Body of pancreas (tissue), 4 donors: ENCODE measurements around the gene TOP2A. TPM values are rescaled to one million over a fixed set of nuclear protein-coding genes. Genes with fewer than 3 reads are reported as not detected.

ENCODE experiments used
- ATAC-seq: fragments of 150-250 bp; one replicate; pipeline ENCODE4 v1.9.1; 2016
- DNase-seq, 4 donors: peaks; one replicate each; pipeline ENCODE4 v3.0.0-alpha.2; 2019
- H3K27ac ChIP-seq, 4 donors: fragments of 200-600 bp; sonication (generic); 1 replicate in 3 of 4; 2 replicates in 1 of 4; pipeline versions ENCODE4 v1.5.1 to v1.6.1; 2016 to 2019; ENCODE audit warnings: mild to moderate bottlenecking in 1 of 4, mixed read lengths in 1 of 4, moderate library complexity in 1 of 4
- H3K27me3 ChIP-seq, 2 donors: fragments of 200-600 bp; sonication (generic); one replicate each; pipeline ENCODE4 v1.6.0; 2016; ENCODE audit warnings: mild to moderate bottlenecking in 1 of 2
- H3K36me3 ChIP-seq, 2 donors: fragments of 200-600 bp; sonication (generic); replicated peaks in 1 of 2; 2 replicates each; pipeline ENCODE4 v1.5.1; 2016; ENCODE audit warnings: low read depth in 2 of 2; ENCODE audit not compliant: insufficient read depth in 1 of 2
- H3K4me1 ChIP-seq: fragments of 200-600 bp; sonication (generic); one replicate; pipeline ENCODE4 v1.6.0; 2016
- H3K4me3 ChIP-seq, 2 donors: fragments of 200-600 bp; sonication (generic); 1 replicate in 1 of 2; 2 replicates in 1 of 2; pipeline ENCODE4 v1.5.1; 2016 to 2019
- H3K9me3 ChIP-seq, 3 donors: fragments of 200-600 bp; sonication (generic); 1 replicate in 2 of 3; 2 replicates in 1 of 3; pipeline ENCODE4 v1.5.1; 2016
- POLR2A ChIP-seq, 3 donors: fragments of 450-650 bp; IDR thresholded peaks; one replicate each; pipeline ENCODE4 v1.6.1; 2016; ENCODE audit warnings: antibody characterized with exemption in 3 of 3, mild to moderate bottlenecking in 2 of 3
- WGBS, 2 donors: methylation state at CpG; one replicate each; pipeline ENCODE4 v1.1.5; 2017; 5-methylcytosine and 5-hydroxymethylcytosine counted together
- intact Hi-C: fragments of 100-400 bp; cut with DNase I; formaldehyde crosslinking; loops from one replicate; pipeline ENCODE4 v1.15.1; 2023
- total RNA-seq, 2 donors: library from RNA; depleted of rRNA; stranded (reverse); fragments of >200 nt; gene quantifications; one replicate each; pipeline ENCODE4 v1.1.0, GENCODE V29; 2016
- TF ChIP-seq, protein P1 (sequence below), 7 experiments: fragments of 450-650 bp in 4 of 7; fragments of 200-600 bp in 3 of 7; sonication (generic) in 3 of 7; IDR thresholded peaks; one replicate each; pipeline ENCODE4 v1.5.1; 2016 to 2019; ENCODE audit warnings: antibody characterized with exemption in 7 of 7

Gene TOP2A
- total RNA-seq, 2 donors from 2014 or later: 0.33 TPM; not detected in 1

DNA sequence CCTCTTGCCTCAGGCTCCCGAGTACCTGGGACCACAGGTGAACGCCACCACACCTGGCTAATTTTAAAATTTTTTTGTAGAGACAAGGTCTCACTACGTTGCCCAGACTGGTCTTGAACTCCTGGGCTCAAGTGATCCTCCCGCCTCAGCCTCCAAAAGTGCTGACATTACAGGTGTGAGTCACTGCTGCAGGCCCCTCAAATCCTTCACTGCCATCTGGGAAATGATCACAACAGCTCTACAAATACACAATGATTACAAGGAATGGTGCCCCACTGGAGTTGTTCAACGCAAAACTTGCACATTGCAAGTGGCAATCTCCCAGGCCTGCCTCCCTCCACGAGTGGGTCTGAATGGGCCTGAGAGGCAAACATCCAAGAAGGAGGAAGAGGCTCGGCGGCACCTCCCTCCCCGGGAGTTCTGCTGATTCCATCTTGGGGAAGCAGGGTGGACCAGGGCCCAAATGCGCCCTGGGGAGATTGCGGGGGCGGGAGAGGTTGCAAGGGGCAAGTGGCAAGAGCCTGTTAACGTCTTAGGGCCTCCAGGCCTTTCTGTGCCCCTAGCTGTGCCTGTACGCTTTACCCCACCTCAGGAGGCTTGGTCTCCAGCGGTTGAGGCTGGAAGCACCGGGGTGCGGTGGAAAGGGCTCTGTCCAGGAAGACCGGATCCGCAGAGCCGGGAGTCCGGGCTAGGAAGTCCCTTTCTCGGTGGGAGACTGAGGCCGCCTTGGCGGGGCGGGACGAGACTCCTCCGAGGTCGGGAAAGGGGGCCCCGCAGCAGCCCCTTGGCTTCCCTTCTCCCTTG, 24.9 kb upstream of the TOP2A start:
- peaks cover 0 to 5% of the 10 kb centered on the region in 2 donors for H3K27me3 ChIP-seq
- TF ChIP-seq, protein P1, sequence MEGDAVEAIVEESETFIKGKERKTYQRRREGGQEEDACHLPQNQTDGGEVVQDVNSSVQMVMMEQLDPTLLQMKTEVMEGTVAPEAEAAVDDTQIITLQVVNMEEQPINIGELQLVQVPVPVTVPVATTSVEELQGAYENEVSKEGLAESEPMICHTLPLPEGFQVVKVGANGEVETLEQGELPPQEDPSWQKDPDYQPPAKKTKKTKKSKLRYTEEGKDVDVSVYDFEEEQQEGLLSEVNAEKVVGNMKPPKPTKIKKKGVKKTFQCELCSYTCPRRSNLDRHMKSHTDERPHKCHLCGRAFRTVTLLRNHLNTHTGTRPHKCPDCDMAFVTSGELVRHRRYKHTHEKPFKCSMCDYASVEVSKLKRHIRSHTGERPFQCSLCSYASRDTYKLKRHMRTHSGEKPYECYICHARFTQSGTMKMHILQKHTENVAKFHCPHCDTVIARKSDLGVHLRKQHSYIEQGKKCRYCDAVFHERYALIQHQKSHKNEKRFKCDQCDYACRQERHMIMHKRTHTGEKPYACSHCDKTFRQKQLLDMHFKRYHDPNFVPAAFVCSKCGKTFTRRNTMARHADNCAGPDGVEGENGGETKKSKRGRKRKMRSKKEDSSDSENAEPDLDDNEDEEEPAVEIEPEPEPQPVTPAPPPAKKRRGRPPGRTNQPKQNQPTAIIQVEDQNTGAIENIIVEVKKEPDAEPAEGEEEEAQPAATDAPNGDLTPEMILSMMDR (IDR thresholded peaks at IDR 0.05): no peak
- TF ChIP-seq POLR2A (IDR thresholded peaks at IDR 0.05): no peak
- H3K27ac ChIP-seq: peak overlapping the region in 3 of 4 donors; percentile 19 to 64 (median 55)
- DNase-seq (peak in 1 of 4 donors; percentile 16), ATAC-seq (no peak)
- no peak overlapping the region for H3K4me3 ChIP-seq
- WGBS, 2 donors: 55 to 84% methylated on average over 23 to 28 of the region's 29 CpGs
- H3K36me3 ChIP-seq: no peaks in the 10 kb centered on the region
- peaks cover 19% of the 10 kb centered on the region for H3K4me1 ChIP-seq
- intact Hi-C loops: loop anchor here (10.0 kb wide), 1 partner anchor 92 kb away; no protein-coding TSS in a partner anchor
- H3K9me3 ChIP-seq: no peaks in the 10 kb centered on the region

DNA sequence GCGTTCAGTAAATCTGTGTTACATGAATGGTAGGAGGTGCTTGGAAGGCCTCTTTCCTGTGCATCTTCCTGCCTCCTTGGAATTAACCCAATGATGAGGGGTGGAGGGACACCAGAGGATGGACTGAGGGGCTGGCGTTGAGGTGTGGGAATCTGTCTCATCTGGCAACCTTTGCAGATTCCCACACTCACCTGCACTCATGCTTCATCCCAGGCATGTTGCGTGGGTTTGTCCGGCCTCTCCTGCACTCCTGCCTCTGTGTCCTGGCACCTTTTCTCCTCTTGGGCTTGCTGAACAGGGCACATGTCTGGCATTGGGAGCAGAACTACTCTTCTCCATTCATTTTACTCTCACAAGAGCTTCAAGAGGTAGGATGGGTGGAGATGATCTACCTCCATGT, 22.5 kb upstream of the TOP2A start:
- intact Hi-C loops: loop anchor here (10.0 kb wide), 1 partner anchor 95 kb away; no protein-coding TSS in a partner anchor
- WGBS, 2 donors: 61 to 63% methylated on average over 4 of the region's 4 CpGs

DNA sequence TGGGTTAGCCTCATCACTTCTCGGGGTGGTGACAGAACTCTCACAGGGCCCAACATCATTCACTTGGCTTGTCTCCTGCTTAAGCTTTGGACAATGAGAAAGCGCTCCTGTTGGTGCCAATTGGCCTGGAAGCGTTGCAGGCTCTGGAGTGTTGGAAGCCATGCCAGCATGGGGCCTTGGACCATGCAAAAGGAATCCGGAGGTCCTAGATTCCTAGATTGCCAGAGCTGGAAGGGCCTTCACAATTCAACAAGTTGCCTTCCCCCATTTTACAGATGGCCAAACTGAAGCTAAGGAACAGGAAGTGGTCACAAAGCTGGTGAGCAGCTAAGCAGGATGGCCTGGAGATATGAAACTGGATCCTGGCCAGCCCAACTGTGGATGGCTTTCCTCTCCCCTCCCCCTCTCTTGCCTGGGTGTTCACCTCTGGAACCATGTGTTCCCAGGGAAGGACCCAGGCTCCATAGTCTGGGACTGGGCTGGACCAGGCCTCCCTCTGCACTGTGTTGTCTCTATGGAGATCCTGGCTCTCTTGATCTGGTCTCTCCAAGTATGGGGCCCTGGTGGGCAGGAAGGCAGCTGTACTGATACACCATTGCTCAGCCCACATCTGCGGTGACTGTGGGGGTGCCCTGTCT, 19.5 kb upstream of the TOP2A start:
- TF ChIP-seq, protein P1 (IDR thresholded peaks at IDR 0.05): no peak
- TF ChIP-seq POLR2A (IDR thresholded peaks at IDR 0.05): no peak
- H3K9me3 ChIP-seq: no peaks in the 10 kb centered on the region
- no peaks in the 10 kb centered on the region for H3K36me3 ChIP-seq
- no peak for ATAC-seq
- no peaks in the 10 kb centered on the region for H3K4me1 ChIP-seq
- intact Hi-C loops: loop anchor here (10.0 kb wide), 1 partner anchor 72 kb away; the partner anchor contains the start of gene GJD3
- WGBS, 2 donors: 70 to 71% methylated on average over 4 of the region's 5 CpGs
- H3K27ac ChIP-seq: no peak overlapping the region
- H3K4me3 ChIP-seq: no peak overlapping the region
- H3K27me3 ChIP-seq: no peaks in the 10 kb centered on the region
- no peak for DNase-seq

More for the DNA sequence above, 22.5 kb upstream of the TOP2A start:
- Histone ChIP-seq H3K4me1 (peaks cover 8% of the 10 kb centered on the region), H3K9me3 (no peaks in the 10 kb centered on the region), H3K36me3 (no peaks in the 10 kb centered on the region), H3K4me3 (no peak overlapping the region), H3K27ac (no peak overlapping the region), H3K27me3 (peaks cover 0 to 5% of the 10 kb centered on the region in 2 donors)
- TF ChIP-seq, protein P1 (IDR thresholded peaks at IDR 0.05): no peak
- no peak for TF ChIP-seq POLR2A (IDR thresholded peaks at IDR 0.05)
- ATAC-seq: no peak
- DNase-seq: no peak

DNA sequence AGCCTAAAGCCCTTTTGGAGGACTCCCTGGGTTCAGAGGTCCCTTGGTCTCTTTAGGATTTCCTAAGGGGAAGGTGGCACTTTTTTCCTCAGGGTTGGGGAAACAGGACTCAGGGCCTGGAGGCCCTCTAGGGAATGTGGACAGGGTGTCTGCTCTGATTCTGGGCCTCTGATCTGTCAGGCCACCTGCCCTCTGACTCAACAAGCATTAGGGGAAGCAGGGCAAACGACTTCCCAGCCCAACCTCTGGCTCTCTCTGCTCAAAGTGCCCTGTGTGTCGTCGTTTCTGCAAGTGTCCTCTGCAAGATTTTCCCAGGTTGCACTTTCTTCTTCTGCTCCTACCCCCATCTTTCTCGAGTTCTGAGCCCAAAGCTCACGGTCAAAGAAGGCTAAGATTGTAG, 18.9 kb upstream of the TOP2A start:
- intact Hi-C loops: loop anchor here (10.0 kb wide), 1 partner anchor 72 kb away; the partner anchor contains the start of gene GJD3
- Histone ChIP-seq H3K27ac (no peak overlapping the region), H3K4me3 (no peak overlapping the region), H3K27me3 (no peaks in the 10 kb centered on the region), H3K4me1 (no peaks in the 10 kb centered on the region), H3K36me3 (no peaks in the 10 kb centered on the region), H3K9me3 (no peaks in the 10 kb centered on the region)
- ATAC-seq (no peak), DNase-seq (no peak)
- TF ChIP-seq, protein P1 (IDR thresholded peaks at IDR 0.05): no peak
- TF ChIP-seq POLR2A (IDR thresholded peaks at IDR 0.05): no peak
- 61 to 66% methylated on average over 5 of the region's 5 CpGs for WGBS, 2 donors
